CD14-positive monocyte (primary cell): ENCODE data around the gene KLLN. TPM values are rescaled to one million over a fixed set of nuclear protein-coding genes. Genes with fewer than 3 reads are reported as not detected.

Source experiments
- DNase-seq, 3 donors: peaks; one replicate each; pipeline ENCODE4 v3.0.0-alpha.2; 2011 to 2022
- H2AFZ ChIP-seq: 2 replicates; pipeline ENCODE4 v1.6.0; 2012; ENCODE audit warnings: mild to moderate bottlenecking, low read depth, low read length, inconsistent platforms; ENCODE audit not compliant: insufficient read depth, poor library complexity, severe bottlenecking
- H3K27ac ChIP-seq, 2 donors: 1 replicate in 1 of 2; 2 replicates in 1 of 2; pipeline ENCODE4 v1.5.1; 2012 to 2013; ENCODE audit warnings: low read length in 2 of 2, control low read depth in 1 of 2, inconsistent platforms in 1 of 2, low read depth in 1 of 2, mild to moderate bottlenecking in 1 of 2
- H3K27me3 ChIP-seq, 2 donors: one replicate each; pipeline versions ENCODE4 v1.6.0 to v1.6.1; 2011 to 2013; ENCODE audit warnings: low read length in 2 of 2; ENCODE audit not compliant: control insufficient read depth in 2 of 2, insufficient read depth in 2 of 2
- H3K36me3 ChIP-seq, 2 donors: replicated peaks in 1 of 2; 1 replicate in 1 of 2; 2 replicates in 1 of 2; pipeline versions ENCODE4 v1.5.1 to v1.6.1; 2012 to 2013; ENCODE audit warnings: low read length in 2 of 2, control low read depth in 1 of 2, inconsistent platforms in 1 of 2, mild to moderate bottlenecking in 1 of 2; ENCODE audit not compliant: insufficient read depth in 2 of 2, control insufficient read depth in 1 of 2
- H3K4me1 ChIP-seq, 2 donors: 1 replicate in 1 of 2; 2 replicates in 1 of 2; pipeline versions ENCODE4 v1.5.1 to v1.6.1; 2012 to 2013; ENCODE audit warnings: low read length in 2 of 2, control low read depth in 1 of 2, inconsistent platforms in 1 of 2, mild to moderate bottlenecking in 1 of 2, moderate library complexity in 1 of 2; ENCODE audit not compliant: insufficient read depth in 2 of 2, control insufficient read depth in 1 of 2
- H3K4me2 ChIP-seq: replicated peaks from 2 replicates; pipeline ENCODE3; 2012; ENCODE audit warnings: low read length, moderate library complexity, mild to moderate bottlenecking; ENCODE audit not compliant: poor library complexity, severe bottlenecking; ENCODE audit errors: extremely low read depth
- H3K4me3 ChIP-seq, 3 experiments: fragments of 200-600 bp in 1 of 3; sonication (generic) in 1 of 3; replicated peaks in 1 of 3; 1 replicate in 2 of 3; 2 replicates in 1 of 3; pipeline ENCODE4 v1.5.1; 2011 to 2013; ENCODE audit warnings: low read length in 3 of 3, mild to moderate bottlenecking in 3 of 3, control low read depth in 2 of 3, low read depth in 2 of 3, inconsistent platforms in 1 of 3, moderate library complexity in 1 of 3
- H3K79me2 ChIP-seq: 2 replicates; pipeline ENCODE4 v1.6.0; 2012; ENCODE audit warnings: mild to moderate bottlenecking, control low read depth, inconsistent platforms, low read length, moderate library complexity; ENCODE audit not compliant: insufficient read depth
- H3K9ac ChIP-seq: 2 replicates; pipeline ENCODE4 v1.6.0; 2017; ENCODE audit warnings: low read length, mild to moderate bottlenecking; ENCODE audit not compliant: insufficient read depth, poor library complexity, severe bottlenecking
- H3K9me3 ChIP-seq, 2 donors: replicated peaks in 1 of 2; 1 replicate in 1 of 2; 2 replicates in 1 of 2; pipeline versions ENCODE4 v1.5.1 to v1.6.1; 2012 to 2013; ENCODE audit warnings: low read length in 2 of 2, control low read depth in 1 of 2; ENCODE audit not compliant: control insufficient read depth in 1 of 2, insufficient read depth in 1 of 2
- H4K20me1 ChIP-seq: 2 replicates; pipeline ENCODE4 v1.6.0; 2012; ENCODE audit warnings: mild to moderate bottlenecking, low read length, control low read depth, moderate library complexity; ENCODE audit not compliant: insufficient read depth
- H3K27ac Mint-ChIP-seq, 7 donors: one replicate each; pipeline ENCODE4 v1.8.0; 2020; ENCODE audit warnings: mild to moderate bottlenecking in 7 of 7, mixed read lengths in 7 of 7, moderate library complexity in 6 of 7, inconsistent platforms in 2 of 7
- H3K27me3 Mint-ChIP-seq, 3 donors: one replicate each; pipeline ENCODE4 v1.8.0; 2021 to 2022; ENCODE audit warnings: low read depth in 3 of 3, mild to moderate bottlenecking in 3 of 3, mixed read lengths in 3 of 3, moderate library complexity in 3 of 3, inconsistent platforms in 1 of 3
- H3K36me3 Mint-ChIP-seq, 2 donors: one replicate each; pipeline ENCODE4 v1.8.0; 2020; ENCODE audit warnings: mixed read lengths in 2 of 2, inconsistent platforms in 1 of 2, mild to moderate bottlenecking in 1 of 2
- H3K4me1 Mint-ChIP-seq: one replicate; pipeline ENCODE4 v1.8.0; 2020; ENCODE audit warnings: mild to moderate bottlenecking, mixed read lengths
- H3K4me3 Mint-ChIP-seq, 2 donors: one replicate each; pipeline ENCODE4 v1.8.0; 2020; ENCODE audit warnings: mild to moderate bottlenecking in 2 of 2, mixed read lengths in 2 of 2, moderate library complexity in 1 of 2
- H3K9me3 Mint-ChIP-seq, 7 donors: one replicate each; pipeline ENCODE4 v1.8.0; 2020 to 2022; ENCODE audit warnings: mixed read lengths in 7 of 7, mild to moderate bottlenecking in 6 of 7, moderate library complexity in 6 of 7, inconsistent platforms in 2 of 7
- WGBS: methylation state at CpG from one replicate; pipeline ENCODE4 v1.1.5; 2013; ENCODE audit warnings: missing lambda C conversion rate; ENCODE audit not compliant: insufficient coverage; 5-methylcytosine and 5-hydroxymethylcytosine counted together
- intact Hi-C, 2 donors: fragments of 100-400 bp; cut with micrococcal nuclease; formaldehyde crosslinking; loops; one replicate each; pipeline versions ENCODE4 v1.15.0 to v1.15.1; 2023
- polyA plus RNA-seq, 3 donors: library from polyadenylated mRNA; depleted of rRNA in 1 of 3; unstranded in 2 of 3; stranded (reverse) in 1 of 3; fragments of 300-500 nt in 2 of 3; fragments of >200 nt in 1 of 3; fragmentation: Illumina TruSeq in 2 of 3; gene quantifications; 1 replicate in 2 of 3; 2 replicates in 1 of 3; pipeline ENCODE4 v1.2.3, GENCODE V29; 2012 to 2021
- small RNA-seq: library from RNA; depleted of rRNA; stranded (forward); fragments of <200 nt; gene quantifications from one replicate; pipeline ENCODE3, GENCODE V24; 2012; ENCODE audit warnings: low read depth; ENCODE audit not compliant: insufficient read length
- TF ChIP-seq, protein P1 (sequence below): fragments of 200-600 bp; IDR thresholded peaks from one replicate; pipeline ENCODE4 v1.8.0; 2022; ENCODE audit warnings: antibody characterized with exemption, mild to moderate bottlenecking

The KLLN gene
- polyA plus RNA-seq, 3 donors, result 0.11 to 0.23 (median 0.12) TPM

DNA sequence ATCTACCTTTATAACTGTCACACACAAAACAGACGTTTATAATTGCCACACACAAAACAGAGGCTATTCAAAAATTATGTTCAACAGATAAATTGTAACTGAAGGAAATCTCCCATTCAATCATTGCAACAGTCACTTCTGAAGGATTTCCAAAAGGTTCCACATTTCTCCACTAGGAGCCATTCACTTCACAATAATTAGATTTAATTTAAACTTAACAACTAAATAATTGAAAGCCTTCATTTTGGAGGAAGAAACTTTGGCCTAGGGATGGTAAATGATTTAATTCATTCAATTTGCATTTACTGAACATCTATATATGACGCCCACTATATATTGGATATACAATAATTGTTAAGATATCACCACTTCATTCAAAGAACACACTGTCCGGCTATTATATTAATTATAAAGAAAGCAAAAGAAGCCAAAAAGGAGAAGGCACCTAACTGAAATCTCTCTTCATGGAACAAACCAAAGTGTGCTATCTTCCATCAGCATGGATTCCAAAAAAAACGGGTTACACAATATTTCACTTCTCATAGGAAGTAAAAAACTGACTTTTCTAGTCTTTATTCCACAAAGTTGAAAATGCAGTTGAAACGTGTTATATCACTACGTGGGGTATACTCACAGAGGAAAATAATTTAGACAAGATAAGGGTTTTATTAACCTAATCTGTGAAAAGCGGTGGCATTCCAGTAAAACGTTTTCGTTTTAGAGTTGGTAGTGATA, 47.0 kb downstream of the KLLN start:
- TF ChIP-seq, protein P1, sequence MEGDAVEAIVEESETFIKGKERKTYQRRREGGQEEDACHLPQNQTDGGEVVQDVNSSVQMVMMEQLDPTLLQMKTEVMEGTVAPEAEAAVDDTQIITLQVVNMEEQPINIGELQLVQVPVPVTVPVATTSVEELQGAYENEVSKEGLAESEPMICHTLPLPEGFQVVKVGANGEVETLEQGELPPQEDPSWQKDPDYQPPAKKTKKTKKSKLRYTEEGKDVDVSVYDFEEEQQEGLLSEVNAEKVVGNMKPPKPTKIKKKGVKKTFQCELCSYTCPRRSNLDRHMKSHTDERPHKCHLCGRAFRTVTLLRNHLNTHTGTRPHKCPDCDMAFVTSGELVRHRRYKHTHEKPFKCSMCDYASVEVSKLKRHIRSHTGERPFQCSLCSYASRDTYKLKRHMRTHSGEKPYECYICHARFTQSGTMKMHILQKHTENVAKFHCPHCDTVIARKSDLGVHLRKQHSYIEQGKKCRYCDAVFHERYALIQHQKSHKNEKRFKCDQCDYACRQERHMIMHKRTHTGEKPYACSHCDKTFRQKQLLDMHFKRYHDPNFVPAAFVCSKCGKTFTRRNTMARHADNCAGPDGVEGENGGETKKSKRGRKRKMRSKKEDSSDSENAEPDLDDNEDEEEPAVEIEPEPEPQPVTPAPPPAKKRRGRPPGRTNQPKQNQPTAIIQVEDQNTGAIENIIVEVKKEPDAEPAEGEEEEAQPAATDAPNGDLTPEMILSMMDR, result peak; percentile 21
- peaks cover 32% of the 10 kb centered on the region for H3K4me1 Mint-ChIP-seq
- H3K4me3 Mint-ChIP-seq, result no peak overlapping the region
- H3K27ac Mint-ChIP-seq, result no peak overlapping the region
- H3K36me3 Mint-ChIP-seq, result peaks cover 19 to 21% of the 10 kb centered on the region in 2 donors
- peaks cover 0 to 2% (median 0%) of the 10 kb centered on the region in 3 donors for H3K27me3 Mint-ChIP-seq
- H3K27me3 ChIP-seq, result no peaks in the 10 kb centered on the region
- H3K36me3 ChIP-seq, result peaks cover 12 to 30% of the 10 kb centered on the region in 2 donors
- peaks cover 13 to 22% of the 10 kb centered on the region in 2 donors for H3K4me1 ChIP-seq
- H3K9me3 Mint-ChIP-seq, result peaks cover 0 to 2% (median 0%) of the 10 kb centered on the region in 7 donors
- H3K9me3 ChIP-seq, result no peaks in the 10 kb centered on the region
- H3K9ac ChIP-seq, result no peak overlapping the region
- WGBS, result no CpG with 5 or more reads among the region's 9 CpGs
- H3K79me2 ChIP-seq, result peaks cover 50% of the 10 kb centered on the region
- peak overlapping the region in 1 of 3 experiments; percentile 80 for H3K4me3 ChIP-seq
- DNase-seq, result no peak
- no peak overlapping the region for H2AFZ ChIP-seq
- H4K20me1 ChIP-seq, result peaks cover 3% of the 10 kb centered on the region
- intact Hi-C loops, result no loop called here
- peak overlapping the region; percentile 91 for H3K4me2 ChIP-seq
- H3K27ac ChIP-seq, result peak overlapping the region in 1 of 2 donors; percentile 75

Small RNA genes lying within 50 kb of the gene (small RNA-seq; reads per million reads assigned to genes)
- not detected for gene RN7SL78P

Other genes with a start within 250 kb of the KLLN start
- gene PAPSS2, start 203.7 kb downstream of the KLLN start, polyA plus RNA-seq, result 1 to 10 TPM; 3.5 to 6.5 (median 6.2) TPM
- gene ATAD1, start 45.3 kb downstream of the KLLN start, polyA plus RNA-seq, result 10 to 100 TPM in 2 of 3 donors, 1 to 10 TPM in 1; 6.3 to 13.2 (median 10.2) TPM
- 10 to 100 TPM; 30.5 to 57.6 (median 37.7) TPM for gene PTEN, start 92 bp upstream of the KLLN start, polyA plus RNA-seq